GM23338 (cell line): ENCODE results near the gene TRAF3IP1.
"Not testable (repeated sequence)": the region's sequence is repeated elsewhere in the genome, so short reads cannot be mapped to it uniquely, and the experiment has no call there.

Experiments used
- CREB1 ChIP-seq: fragments of 250-450 bp; sonication (Bioruptor Pico); IDR thresholded peaks from 2 replicates; pipeline ENCODE4 v1.5.0; 2020; ENCODE audit warnings: low read depth, mild to moderate bottlenecking, moderate library complexity
- CTCF ChIP-seq, 2 experiments: fragments of 200-600 bp in 1 of 2; sonication (generic) in 1 of 2; conservative IDR thresholded peaks; 2 replicates each; pipeline versions ENCODE4 v1.5.1 to v1.6.1; 2016 to 2017; ENCODE audit warnings: antibody characterized with exemption in 2 of 2, low read depth in 2 of 2, mild to moderate bottlenecking in 2 of 2, moderate library complexity in 1 of 2
- ETS1 ChIP-seq: IDR thresholded peaks from 2 replicates; pipeline ENCODE4 v1.6.1; 2016; ENCODE audit warnings: antibody characterized with exemption
- EZH2 ChIP-seq: fragments of 200-600 bp; sonication (generic); IDR thresholded peaks from one replicate; pipeline ENCODE4 v1.8.0; 2017; ENCODE audit warnings: antibody characterized with exemption, mild to moderate bottlenecking, low read depth; ENCODE audit not compliant: unreplicated experiment
- EZH2phosphoT487 ChIP-seq: fragments of 200-600 bp; sonication (generic); IDR thresholded peaks from one replicate; pipeline ENCODE4 v1.8.1; 2018; ENCODE audit warnings: antibody characterized with exemption; ENCODE audit not compliant: unreplicated experiment
- JUNB ChIP-seq: IDR thresholded peaks from one replicate; pipeline ENCODE4 v1.6.1; 2016; ENCODE audit warnings: antibody characterized with exemption; ENCODE audit not compliant: unreplicated experiment
- NANOG ChIP-seq: IDR thresholded peaks from 2 replicates; pipeline ENCODE4 v1.6.1; 2016; ENCODE audit warnings: antibody characterized with exemption, borderline replicate concordance
- POLR2AphosphoS5 ChIP-seq: IDR thresholded peaks from 2 replicates; pipeline ENCODE4 v1.6.1; 2016; ENCODE audit warnings: antibody characterized with exemption, low read depth
- REST ChIP-seq: IDR thresholded peaks from one replicate; pipeline ENCODE4 v1.6.1; 2018; ENCODE audit warnings: antibody characterized with exemption; ENCODE audit not compliant: unreplicated experiment
- ZNF114 ChIP-seq: fragments of 250-450 bp; sonication (Bioruptor Pico); IDR thresholded peaks from 2 replicates; pipeline ENCODE4 v1.5.0; 2020; ENCODE audit warnings: mild to moderate bottlenecking, moderate library complexity
- ZNF331 ChIP-seq: fragments of 250-450 bp; sonication (Bioruptor Pico); IDR thresholded peaks from 2 replicates; pipeline ENCODE4 v1.5.0; 2020; ENCODE audit warnings: low read depth, mild to moderate bottlenecking, moderate library complexity

- TF ChIP-seq REST; CTCF (conservative IDR thresholded peaks at IDR 0.05; ENCODE audit: low read depth in 2 of 2); EZH2phosphoT487; ETS1; POLR2AphosphoS5; EZH2; NANOG; CREB1 (CRISPR knock-in tag); JUNB; ZNF114 (CRISPR knock-in tag); ZNF331: not testable (repeated sequence)
Observed at GRCh38 chr2:238324248-238324647, 3.9 kb downstream of the TRAF3IP1 start.
